ENCODE data around the gene RBBP5. TPM values are rescaled to one million over a fixed set of nuclear protein-coding genes. Genes with fewer than 3 reads are reported as not detected.

RBBP5 gene
- total RNA-seq, 1 donor from 2014 or later = 23.4 TPM

GRCh38 chr1:205060746-205061145 lies 61.0 kb downstream of the RBBP5 start:
- no peak for DNase-seq (ENCODE audit: low read depth)
- FAIRE-seq = no peak
- H3K4me3 ChIP-seq (ENCODE audit: low read depth, low read length) = no peak overlapping the region
- TF ChIP-seq CTCF (IDR thresholded peaks at IDR 0.05; ENCODE audit: insufficient read depth, low read length, severe bottlenecking) = no peak
- H3K27me3 ChIP-seq (ENCODE audit: control insufficient read depth, insufficient read depth, low read length) = peaks cover 3% of the 10 kb centered on the region
- H3K36me3 ChIP-seq (ENCODE audit: control insufficient read depth, insufficient read depth, low read length) = no peaks in the 10 kb centered on the region

GRCh38 chr1:205059660-205060059 lies 62.1 kb downstream of the RBBP5 start:
- Histone ChIP-seq H3K36me3 (ENCODE audit: control insufficient read depth, insufficient read depth, low read length) (no peaks in the 10 kb centered on the region), H3K27me3 (ENCODE audit: control insufficient read depth, insufficient read depth, low read length) (peaks cover 3% of the 10 kb centered on the region), H3K4me3 (ENCODE audit: low read depth, low read length) (no peak overlapping the region)
- TF ChIP-seq CTCF (IDR thresholded peaks at IDR 0.05; ENCODE audit: insufficient read depth, low read length, severe bottlenecking) = no peak
- no peak for FAIRE-seq
- DNase-seq (ENCODE audit: low read depth) = no peak

- DNase-seq (ENCODE audit: low read depth) = no peak
- no peak for FAIRE-seq
- no peaks in the 10 kb centered on the region for H3K36me3 ChIP-seq (ENCODE audit: control insufficient read depth, insufficient read depth, low read length)
- no peak overlapping the region for H3K4me3 ChIP-seq (ENCODE audit: low read depth, low read length)
- peaks cover 3% of the 10 kb centered on the region for H3K27me3 ChIP-seq (ENCODE audit: control insufficient read depth, insufficient read depth, low read length)
- TF ChIP-seq CTCF (IDR thresholded peaks at IDR 0.05; ENCODE audit: insufficient read depth, low read length, severe bottlenecking) = no peak
Observed at GRCh38 chr1:205058853-205059252, 62.9 kb downstream of the RBBP5 start.

GRCh38 chr1:205057808-205058575 lies 63.8 kb downstream of the RBBP5 start:
- TF ChIP-seq CTCF (IDR thresholded peaks at IDR 0.05; ENCODE audit: insufficient read depth, low read length, severe bottlenecking) = no peak
- Histone ChIP-seq H3K36me3 (ENCODE audit: control insufficient read depth, insufficient read depth, low read length) (no peaks in the 10 kb centered on the region), H3K27me3 (ENCODE audit: control insufficient read depth, insufficient read depth, low read length) (peaks cover 3% of the 10 kb centered on the region), H3K4me3 (ENCODE audit: low read depth, low read length) (no peak overlapping the region)
- FAIRE-seq (no peak), DNase-seq (ENCODE audit: low read depth) (no peak)

- Histone ChIP-seq H3K36me3 (ENCODE audit: control insufficient read depth, insufficient read depth, low read length) (no peaks in the 10 kb centered on the region), H3K4me3 (ENCODE audit: low read depth, low read length) (no peak overlapping the region), H3K27me3 (ENCODE audit: control insufficient read depth, insufficient read depth, low read length) (peaks cover 2% of the 10 kb centered on the region)
- DNase-seq (ENCODE audit: low read depth) = no peak
- no peak for TF ChIP-seq CTCF (IDR thresholded peaks at IDR 0.05; ENCODE audit: insufficient read depth, low read length, severe bottlenecking)
- no peak for FAIRE-seq
Observed at GRCh38 chr1:205056956-205057568, 64.7 kb downstream of the RBBP5 start.

Measured in bronchial epithelial cell (primary cell).